CD4-positive, alpha-beta T cell treated with Interleukin-6 for 4 hours (primary cell): ENCODE data around the gene AGBL3.
"Not testable (repeated sequence)": the region's sequence is repeated elsewhere in the genome, so short reads cannot be mapped to it uniquely, and the experiment has no call there.

Experiments
- DNase-seq: peaks from one replicate; pipeline ENCODE4 v3.0.0-alpha.2; 2020; ENCODE audit warnings: mixed read lengths

AGBL3 gene

GRCh38 chr7:134966691-134967090 lies 19.6 kb upstream of the AGBL3 start:
- DNase-seq = no peak

- no peak for DNase-seq
These were observed 18.2 kb upstream of the AGBL3 start for GRCh38 chr7:134968110-134968509.

- DNase-seq = not testable (repeated sequence)
These were observed 4.7 kb upstream of the AGBL3 start for GRCh38 chr7:134981645-134982044.

- no peak for DNase-seq
These were observed 380 bp upstream of the AGBL3 start for GRCh38 chr7:134985894-134986362.

- DNase-seq = no peak
These were observed 1.9 kb downstream of the AGBL3 start for GRCh38 chr7:134988161-134988560.

GRCh38 chr7:134991469-134992339 lies 5.4 kb downstream of the AGBL3 start:
- no peak for DNase-seq

- no peak for DNase-seq
These were observed 6.4 kb downstream of the AGBL3 start for GRCh38 chr7:134992626-134993179.

- DNase-seq = no peak
These were observed 7.7 kb downstream of the AGBL3 start for GRCh38 chr7:134993877-134994456.

- DNase-seq = no peak
These were observed 9.2 kb downstream of the AGBL3 start for GRCh38 chr7:134995239-134996096.

GRCh38 chr7:134996097-134996550 lies 9.8 kb downstream of the AGBL3 start:
- no peak for DNase-seq

GRCh38 chr7:134997214-134997885 lies 11.0 kb downstream of the AGBL3 start:
- DNase-seq = no peak

- no peak for DNase-seq
These were observed 12.8 kb downstream of the AGBL3 start for GRCh38 chr7:134999136-134999535.

GRCh38 chr7:135001390-135002165 lies 15.3 kb downstream of the AGBL3 start:
- DNase-seq = no peak

- no peak for DNase-seq
These were observed 25.9 kb downstream of the AGBL3 start for GRCh38 chr7:135012229-135012628.

GRCh38 chr7:135023622-135024021 lies 37.3 kb downstream of the AGBL3 start:
- no peak for DNase-seq

GRCh38 chr7:135035252-135035651 lies 48.9 kb downstream of the AGBL3 start:
- DNase-seq = no peak

GRCh38 chr7:135067017-135067416 lies 80.7 kb downstream of the AGBL3 start:
- DNase-seq = not testable (repeated sequence)

GRCh38 chr7:135074096-135074495 lies 87.8 kb downstream of the AGBL3 start:
- DNase-seq = no peak

- DNase-seq = no peak
These were observed 88.2 kb downstream of the AGBL3 start for GRCh38 chr7:135074531-135074930.

GRCh38 chr7:135075716-135076115 lies 89.4 kb downstream of the AGBL3 start:
- no peak for DNase-seq

- DNase-seq = no peak
These were observed 90.6 kb downstream of the AGBL3 start for GRCh38 chr7:135076882-135077281.
